ENCODE measurements around the gene CPT1A. TPM values are rescaled to one million over a fixed set of nuclear protein-coding genes. Genes with fewer than 3 reads are reported as not detected.
A peak's percentile ranks its signal among the peaks of the same experiment; 100 is the strongest.

Gene CPT1A
- total RNA-seq, 1 experiment from 2014 or later: 24.1 TPM

- DNase-seq (ENCODE audit: low read depth): no peak
These were observed 10.6 kb downstream of the CPT1A start for GRCh38 chr11:68831124-68831523.

- no peak for DNase-seq (ENCODE audit: low read depth)
These were observed 12.1 kb downstream of the CPT1A start for GRCh38 chr11:68829581-68829980.

- no peak for DNase-seq (ENCODE audit: low read depth)
These were observed 12.8 kb downstream of the CPT1A start for GRCh38 chr11:68828957-68829356.

- no peak for DNase-seq (ENCODE audit: low read depth)
These were observed 13.4 kb downstream of the CPT1A start for GRCh38 chr11:68828155-68828931.

GRCh38 chr11:68827733-68828132 is 14.0 kb downstream of the CPT1A start:
- no peak for DNase-seq (ENCODE audit: low read depth)

- no peak for DNase-seq (ENCODE audit: low read depth)
These were observed 15.0 kb downstream of the CPT1A start for GRCh38 chr11:68826726-68827125.

- peak; percentile 56 for DNase-seq (ENCODE audit: low read depth)
These were observed 16.1 kb downstream of the CPT1A start for GRCh38 chr11:68825571-68825970.

GRCh38 chr11:68822546-68822945 is 19.2 kb downstream of the CPT1A start:
- no peak for DNase-seq (ENCODE audit: low read depth)

- no peak for DNase-seq (ENCODE audit: low read depth)
These were observed 20.0 kb downstream of the CPT1A start for GRCh38 chr11:68821670-68822069.

GRCh38 chr11:68819362-68819761 is 22.4 kb downstream of the CPT1A start:
- DNase-seq (ENCODE audit: low read depth): no peak

- DNase-seq (ENCODE audit: low read depth): no peak
These were observed 23.5 kb downstream of the CPT1A start for GRCh38 chr11:68818181-68818580.

- DNase-seq (ENCODE audit: low read depth): no peak
These were observed 24.2 kb downstream of the CPT1A start for GRCh38 chr11:68817554-68817953.

- no peak for DNase-seq (ENCODE audit: low read depth)
These were observed 24.7 kb downstream of the CPT1A start for GRCh38 chr11:68816917-68817419.

GRCh38 chr11:68816251-68816776 is 25.4 kb downstream of the CPT1A start:
- DNase-seq (ENCODE audit: low read depth): no peak

GRCh38 chr11:68813773-68814172 is 27.9 kb downstream of the CPT1A start:
- DNase-seq (ENCODE audit: low read depth): no peak

GRCh38 chr11:68812526-68812925 is 29.2 kb downstream of the CPT1A start:
- DNase-seq (ENCODE audit: low read depth): no peak

- DNase-seq (ENCODE audit: low read depth): peak; percentile 21
These were observed 31.6 kb downstream of the CPT1A start for GRCh38 chr11:68810164-68810563.

GRCh38 chr11:68809506-68809905 is 32.2 kb downstream of the CPT1A start:
- DNase-seq (ENCODE audit: low read depth): no peak

GRCh38 chr11:68808787-68809186 is 32.9 kb downstream of the CPT1A start:
- no peak for DNase-seq (ENCODE audit: low read depth)

- peak; percentile 85 for DNase-seq (ENCODE audit: low read depth)
These were observed 34.5 kb downstream of the CPT1A start for GRCh38 chr11:68806931-68807844.

- DNase-seq (ENCODE audit: low read depth): no peak
These were observed 36.9 kb downstream of the CPT1A start for GRCh38 chr11:68804786-68805185.

- DNase-seq (ENCODE audit: low read depth): no peak
These were observed 38.0 kb downstream of the CPT1A start for GRCh38 chr11:68803766-68804165.
